Mucosa of descending colon (tissue), 3 donors: ENCODE measurements around the gene PLK5. TPM values are rescaled to one million over a fixed set of nuclear protein-coding genes. Genes with fewer than 3 reads are reported as not detected.
"Not testable (repeated sequence)": the region's sequence is repeated elsewhere in the genome, so short reads cannot be mapped to it uniquely, and the experiment has no call there.

Experiments used
- ATAC-seq: fragments of 200-7000 bp; cut with Tn5 transposase; one replicate; pipeline ENCODE4 v1.9.1; 2020; ENCODE audit warnings: mild to moderate bottlenecking, moderate library complexity
- DNase-seq, 3 donors: peaks; one replicate each; pipeline ENCODE4 v3.0.0-alpha.2; 2020
- H3K36me3 ChIP-seq: fragments of 200-600 bp; one replicate; pipeline ENCODE4 v1.8.0; 2021; ENCODE audit warnings: low read depth, mild to moderate bottlenecking
- H3K4me1 ChIP-seq: fragments of 200-600 bp; one replicate; pipeline ENCODE4 v1.8.0; 2021; ENCODE audit warnings: low read depth, mild to moderate bottlenecking
- H3K4me3 ChIP-seq: fragments of 200-600 bp; one replicate; pipeline ENCODE4 v1.8.0; 2021; ENCODE audit warnings: mild to moderate bottlenecking
- H3K9me3 ChIP-seq: fragments of 200-600 bp; one replicate; pipeline ENCODE4 v1.8.0; 2021; ENCODE audit warnings: mild to moderate bottlenecking
- CTCF ChIP-seq: fragments of 200-600 bp; IDR thresholded peaks from one replicate; pipeline ENCODE4 v1.8.0; 2022; ENCODE audit warnings: antibody characterized with exemption, mild to moderate bottlenecking
- intact Hi-C, 2 donors: fragments of 100-400 bp; cut with DNase I in 1 of 2; cut with micrococcal nuclease in 1 of 2; formaldehyde crosslinking; loops; one replicate each; pipeline versions ENCODE4 v1.11.0 to v1.11.1; 2022; cut with DNase I, micrococcal nuclease
- total RNA-seq, 3 donors: library from RNA; stranded (reverse); fragmentation: NEBNext Ultra II Directional in 2 of 3; extraction: Animal tissue kit (Norgen Biotek cat#: 25700) in 2 of 3; gene quantifications; one replicate each; pipeline versions ENCODE4 v1.2.1 to v1.2.4, GENCODE V29; 2021 to 2023
- donor health status: DM: no; HTN: no; CAD: no; lungs with moderate emphysema.
- donor health status: DM: no; HTN: no; CAD: no.
- donor health status: DM: no; HTN: yes; CAD: no.

Gene PLK5
- total RNA-seq, 3 donors from 2014 or later: 0.16 TPM; not detected in 2

- no peak for ATAC-seq
- TF ChIP-seq CTCF: no peak
- intact Hi-C loops: no loop called here
- no peak for DNase-seq
- no peaks in the 10 kb centered on the region for H3K4me1 ChIP-seq
- no peaks in the 10 kb centered on the region for H3K36me3 ChIP-seq
- H3K4me3 ChIP-seq: no peak overlapping the region
- H3K9me3 ChIP-seq: no peaks in the 10 kb centered on the region
Measured at GRCh38 chr19:1514986-1515721, 8.7 kb upstream of the PLK5 start.

GRCh38 chr19:1516395-1516753, 7.5 kb upstream of the PLK5 start:
- ATAC-seq (no peak), DNase-seq (no peak)
- Histone ChIP-seq H3K4me3 (no peak overlapping the region), H3K9me3 (no peaks in the 10 kb centered on the region), H3K36me3 (no peaks in the 10 kb centered on the region), H3K4me1 (no peaks in the 10 kb centered on the region)
- no peak for TF ChIP-seq CTCF
- intact Hi-C loops: no loop called here

- no peak overlapping the region for H3K4me3 ChIP-seq
- DNase-seq: no peak
- H3K4me1 ChIP-seq: no peaks in the 10 kb centered on the region
- ATAC-seq: no peak
- intact Hi-C loops: no loop called here
- H3K36me3 ChIP-seq: no peaks in the 10 kb centered on the region
- TF ChIP-seq CTCF: no peak
- no peaks in the 10 kb centered on the region for H3K9me3 ChIP-seq
Measured at GRCh38 chr19:1518471-1518870, 5.4 kb upstream of the PLK5 start.

- H3K9me3 ChIP-seq, DNase-seq, ATAC-seq, H3K36me3 ChIP-seq, intact Hi-C loops, H3K4me3 ChIP-seq, H3K4me1 ChIP-seq: not testable (repeated sequence)
Measured at GRCh38 chr19:1519802-1520201, 4.1 kb upstream of the PLK5 start.

- Histone ChIP-seq H3K4me1 (no peaks in the 10 kb centered on the region), H3K36me3 (no peaks in the 10 kb centered on the region), H3K4me3 (no peak overlapping the region), H3K9me3 (no peaks in the 10 kb centered on the region)
- DNase-seq (no peak), ATAC-seq (no peak)
- intact Hi-C loops: no loop called here
- no peak for TF ChIP-seq CTCF
Measured at GRCh38 chr19:1520203-1520780, 3.6 kb upstream of the PLK5 start.

GRCh38 chr19:1521636-1522035, 2.2 kb upstream of the PLK5 start:
- Histone ChIP-seq H3K9me3 (no peaks in the 10 kb centered on the region), H3K4me1 (no peaks in the 10 kb centered on the region), H3K4me3 (no peak overlapping the region), H3K36me3 (no peaks in the 10 kb centered on the region)
- no peak for TF ChIP-seq CTCF
- DNase-seq (no peak), ATAC-seq (no peak)
- intact Hi-C loops: no loop called here
